Skin epidermis (tissue), 12 donors: ENCODE measurements around the gene ART3.

Experiments
- H3K27ac ChIP-seq, 21 experiments: fragments of 200-600 bp; sonication (generic) in 11 of 21; one replicate each; pipeline ENCODE4 v1.5.0; 2020; ENCODE audit warnings: mild to moderate bottlenecking in 3 of 21, inconsistent platforms in 2 of 21, moderate library complexity in 2 of 21
- H3K4me3 ChIP-seq, 7 experiments: fragments of 200-600 bp; sonication (generic) in 2 of 7; one replicate each; pipeline ENCODE4 v1.5.0; 2020; ENCODE audit warnings: inconsistent platforms in 2 of 7, mild to moderate bottlenecking in 2 of 7, moderate library complexity in 1 of 7

The ART3 gene

GRCh38 chr4:76127754-76128153 is 53.2 kb downstream of the ART3 start:
- H3K27ac ChIP-seq: no peak overlapping the region
- H3K4me3 ChIP-seq: no peak overlapping the region

GRCh38 chr4:76141241-76141640 is 66.7 kb downstream of the ART3 start:
- H3K4me3 ChIP-seq: no peak overlapping the region
- H3K27ac ChIP-seq: no peak overlapping the region

GRCh38 chr4:76144546-76144945 is 70.0 kb downstream of the ART3 start:
- Histone ChIP-seq H3K4me3 (no peak overlapping the region), H3K27ac (no peak overlapping the region)

- H3K4me3 ChIP-seq: peak overlapping the region; percentile 80 to 97 (median 94)
- peak overlapping the region; percentile 51 to 97 (median 93) for H3K27ac ChIP-seq
Measured at GRCh38 chr4:76147454-76148141, 73.1 kb downstream of the ART3 start.

- Histone ChIP-seq H3K4me3 (peak within 1 kb of the TSS; percentile 80 to 97 (median 94)), H3K27ac (peak within 1 kb of the TSS; percentile 51 to 97 (median 93))
Measured at GRCh38 chr4:76148142-76148865, 73.8 kb downstream of the ART3 start, which contains the start of gene NUP54. TSS of gene NUP54 (minus strand) at chr4:76148397. CDS start at chr4:76148374, 23 bp downstream.

- no peak overlapping the region for H3K4me3 ChIP-seq
- no peak overlapping the region for H3K27ac ChIP-seq
Measured at GRCh38 chr4:76153356-76153755, 78.8 kb downstream of the ART3 start.

- Histone ChIP-seq H3K4me3 (no peak overlapping the region), H3K27ac (no peak overlapping the region)
Measured at GRCh38 chr4:76155979-76156378, 81.5 kb downstream of the ART3 start.

- H3K27ac ChIP-seq: no peak overlapping the region
Measured at GRCh38 chr4:76156635-76157034, 82.1 kb downstream of the ART3 start.

GRCh38 chr4:76160355-76160754 is 85.8 kb downstream of the ART3 start:
- Histone ChIP-seq H3K27ac (no peak overlapping the region), H3K4me3 (no peak overlapping the region)

More at GRCh38 chr4:76156635-76157034, 82.1 kb downstream of the ART3 start:
- H3K4me3 ChIP-seq: no peak overlapping the region
